Ovary (tissue), 3 donors: ENCODE measurements around the gene WNT7A.

Source experiments
- EP300 ChIP-seq: sonication (generic); formaldehyde crosslinking; IDR thresholded peaks from one replicate; pipeline ENCODE4 v1.6.1; 2017; ENCODE audit warnings: antibody characterized with exemption
- POLR2A ChIP-seq: fragments of 450-650 bp; IDR thresholded peaks from one replicate; pipeline ENCODE4 v1.6.1; 2017; ENCODE audit warnings: antibody characterized with exemption, mild to moderate bottlenecking, moderate library complexity
- TF ChIP-seq, protein P1 (sequence below), 3 donors: fragments of 450-650 bp in 2 of 3; fragments of 200-600 bp in 1 of 3; IDR thresholded peaks; one replicate each; pipeline versions ENCODE4 v1.5.1 to v1.8.0; 2016 to 2022; ENCODE audit warnings: antibody characterized with exemption in 3 of 3, mild to moderate bottlenecking in 1 of 3
- donor health status: DM: no; HTN: no; CAD: no.

DNA sequence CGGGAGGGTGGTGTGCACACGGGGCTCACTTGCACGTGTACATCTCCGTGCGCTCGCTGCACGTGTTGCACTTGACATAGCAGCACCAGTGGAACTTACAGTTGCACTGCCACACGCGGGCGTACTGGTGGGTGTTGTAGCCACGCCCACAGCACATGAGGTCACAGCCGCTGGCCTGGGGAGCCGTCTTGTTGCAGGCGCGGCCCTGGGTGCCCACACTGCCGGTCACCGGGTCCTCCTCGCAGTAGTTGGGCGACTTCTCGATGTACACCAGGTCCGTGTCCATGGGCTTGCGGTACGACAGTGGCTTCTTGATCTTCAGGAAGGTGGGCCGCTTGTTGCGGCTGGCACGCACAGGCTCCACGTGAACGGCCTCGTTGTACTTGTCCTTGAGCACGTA lies 61.0 kb downstream of the WNT7A start:
- TF ChIP-seq POLR2A (no peak), EP300 (no peak)
- TF ChIP-seq, protein P1, sequence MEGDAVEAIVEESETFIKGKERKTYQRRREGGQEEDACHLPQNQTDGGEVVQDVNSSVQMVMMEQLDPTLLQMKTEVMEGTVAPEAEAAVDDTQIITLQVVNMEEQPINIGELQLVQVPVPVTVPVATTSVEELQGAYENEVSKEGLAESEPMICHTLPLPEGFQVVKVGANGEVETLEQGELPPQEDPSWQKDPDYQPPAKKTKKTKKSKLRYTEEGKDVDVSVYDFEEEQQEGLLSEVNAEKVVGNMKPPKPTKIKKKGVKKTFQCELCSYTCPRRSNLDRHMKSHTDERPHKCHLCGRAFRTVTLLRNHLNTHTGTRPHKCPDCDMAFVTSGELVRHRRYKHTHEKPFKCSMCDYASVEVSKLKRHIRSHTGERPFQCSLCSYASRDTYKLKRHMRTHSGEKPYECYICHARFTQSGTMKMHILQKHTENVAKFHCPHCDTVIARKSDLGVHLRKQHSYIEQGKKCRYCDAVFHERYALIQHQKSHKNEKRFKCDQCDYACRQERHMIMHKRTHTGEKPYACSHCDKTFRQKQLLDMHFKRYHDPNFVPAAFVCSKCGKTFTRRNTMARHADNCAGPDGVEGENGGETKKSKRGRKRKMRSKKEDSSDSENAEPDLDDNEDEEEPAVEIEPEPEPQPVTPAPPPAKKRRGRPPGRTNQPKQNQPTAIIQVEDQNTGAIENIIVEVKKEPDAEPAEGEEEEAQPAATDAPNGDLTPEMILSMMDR (IDR thresholded peaks at IDR 0.05), result no peak
